B cell (primary cell): ENCODE measurements around the gene MPL. TPM values are rescaled to one million over a fixed set of nuclear protein-coding genes. Genes with fewer than 3 reads are reported as not detected.

ENCODE experiments used
- ATAC-seq: fragments of 200-7000 bp; cut with Tn5 transposase; one replicate; pipeline ENCODE4 v1.10.0; 2021; ENCODE audit warnings: low read depth, mild to moderate bottlenecking, moderate number of reproducible peaks, moderate library complexity
- CTCF ChIA-PET: fragments of 350-600 bp; sonication (Branson Sonifier 250); formaldehyde crosslinking; loops from one replicate; lab custom pipeline; 2021; ENCODE audit warnings: antibody characterized with exemption, inconsistent platforms; lab: Charles Lee
- POLR2A ChIA-PET: fragments of 350-600 bp; sonication (Branson Sonifier 250); formaldehyde crosslinking; loops from one replicate; lab custom pipeline; 2021; ENCODE audit warnings: antibody characterized with exemption; lab: Charles Lee
- DNase-seq: peaks from one replicate; pipeline ENCODE4 v3.0.0; 2013
- H2AFZ ChIP-seq: 2 replicates; pipeline ENCODE4 v1.6.1; 2012; ENCODE audit warnings: mild to moderate bottlenecking, low read depth, low read length; ENCODE audit not compliant: insufficient read depth, poor library complexity, severe bottlenecking
- H3K27ac ChIP-seq, 2 donors: 1 replicate in 1 of 2; 2 replicates in 1 of 2; pipeline ENCODE4 v1.5.1; 2012 to 2013; ENCODE audit warnings: low read length in 2 of 2, mild to moderate bottlenecking in 2 of 2, moderate library complexity in 1 of 2
- H3K27me3 ChIP-seq, 4 experiments: fragments of 200-600 bp in 1 of 4; sonication (generic) in 1 of 4; replicated peaks in 1 of 4; 1 replicate in 2 of 4; 2 replicates in 2 of 4; pipeline versions ENCODE4 v1.6.1 to v1.7.0; 2013 to 2016; ENCODE audit warnings: low read length in 3 of 4, mild to moderate bottlenecking in 2 of 4, mixed read lengths in 1 of 4, moderate library complexity in 1 of 4; ENCODE audit not compliant: insufficient read depth in 4 of 4, control insufficient read depth in 3 of 4; ENCODE audit errors: control extremely low read depth in 1 of 4
- H3K36me3 ChIP-seq, 2 experiments: replicated peaks in 1 of 2; 1 replicate in 1 of 2; 2 replicates in 1 of 2; pipeline versions ENCODE4 v1.6.1 to v1.7.1; 2013; ENCODE audit warnings: low read length in 1 of 2; ENCODE audit not compliant: insufficient read depth in 2 of 2, control insufficient read depth in 1 of 2; ENCODE audit errors: control extremely low read depth in 1 of 2, extremely low read depth in 1 of 2
- H3K4me1 ChIP-seq, 2 donors: fragments of 200-600 bp in 1 of 2; sonication (generic) in 1 of 2; 1 replicate in 1 of 2; 2 replicates in 1 of 2; pipeline versions ENCODE4 v1.5.1 to v1.6.1; 2013 to 2017; ENCODE audit warnings: low read length in 2 of 2; ENCODE audit not compliant: control insufficient read depth in 2 of 2, insufficient read depth in 2 of 2
- H3K4me2 ChIP-seq: replicated peaks from 2 replicates; pipeline ENCODE3; 2012; ENCODE audit warnings: mild to moderate bottlenecking, low read depth, low read length; ENCODE audit not compliant: poor library complexity, severe bottlenecking
- H3K4me3 ChIP-seq, 5 experiments: fragments of 200-600 bp in 1 of 5; sonication (generic) in 1 of 5; 1 replicate in 3 of 5; 2 replicates in 2 of 5; pipeline versions ENCODE4 v1.5.1 to v1.7.0; 2011 to 2016; ENCODE audit warnings: low read length in 4 of 5, mild to moderate bottlenecking in 4 of 5, low read depth in 2 of 5, control low read depth in 1 of 5, moderate library complexity in 1 of 5; ENCODE audit not compliant: insufficient read depth in 1 of 5; ENCODE audit errors: control extremely low read depth in 1 of 5, extremely low read depth in 1 of 5
- H3K79me2 ChIP-seq: fragments of 200-600 bp; sonication (generic); one replicate; pipeline ENCODE4 v1.6.0; 2016; ENCODE audit warnings: low read length; ENCODE audit not compliant: control insufficient read depth, insufficient read depth
- H3K9ac ChIP-seq: fragments of 200-600 bp; sonication (generic); 2 replicates; pipeline ENCODE4 v1.6.1; 2017; ENCODE audit warnings: mild to moderate bottlenecking, low read length, moderate library complexity
- H3K9me3 ChIP-seq, 3 donors: one replicate each; pipeline versions ENCODE4 v1.6.1 to v1.7.1; 2013; ENCODE audit warnings: low read length in 2 of 3; ENCODE audit not compliant: control insufficient read depth in 2 of 3, insufficient read depth in 1 of 3; ENCODE audit errors: control extremely low read depth in 1 of 3
- H4K20me1 ChIP-seq: 2 replicates; pipeline ENCODE4 v1.6.0; 2012; ENCODE audit warnings: mild to moderate bottlenecking, low read length; ENCODE audit not compliant: insufficient read depth, control insufficient read depth, poor library complexity, severe bottlenecking
- H3K27ac Mint-ChIP-seq: one replicate; pipeline ENCODE4 v1.8.0; 2021; ENCODE audit warnings: mixed read lengths
- H3K27me3 Mint-ChIP-seq: one replicate; pipeline ENCODE4 v1.8.0; 2021; ENCODE audit warnings: mixed read lengths
- H3K4me1 Mint-ChIP-seq: one replicate; pipeline ENCODE4 v1.8.0; 2021; ENCODE audit warnings: mixed read lengths
- H3K4me3 Mint-ChIP-seq: one replicate; pipeline ENCODE4 v1.8.0; 2021; ENCODE audit warnings: mixed read lengths
- H3K9me3 Mint-ChIP-seq: one replicate; pipeline ENCODE4 v1.8.0; 2022; ENCODE audit warnings: mixed read lengths; ENCODE audit not compliant: insufficient read depth
- EZH2 ChIP-seq: IDR thresholded peaks from 2 replicates; pipeline ENCODE4 v1.6.1; 2012; ENCODE audit warnings: borderline replicate concordance, low read depth, mild to moderate bottlenecking, moderate library complexity, low read length; ENCODE audit not compliant: insufficient read depth, poor library complexity, severe bottlenecking
- WGBS: methylation state at CpG from one replicate; pipeline ENCODE4 v1.1.5; 2013; ENCODE audit warnings: missing lambda C conversion rate; ENCODE audit not compliant: insufficient coverage; 5-methylcytosine and 5-hydroxymethylcytosine counted together
- intact Hi-C: fragments of 100-400 bp; cut with micrococcal nuclease; formaldehyde crosslinking; loops from one replicate; pipeline ENCODE4 v1.10.0; 2022
- polyA plus RNA-seq: library from polyadenylated mRNA; depleted of rRNA; stranded (reverse); fragments of >200 nt; gene quantifications from 2 replicates; pipeline ENCODE4 v1.2.3, GENCODE V29; 2012
- total RNA-seq, 2 donors: library from RNA; stranded (reverse); fragments of 120-200 nt in 1 of 2; gene quantifications; 1 replicate in 1 of 2; 2 replicates in 1 of 2; pipeline versions ENCODE4 v1.2.3 to v1.2.4, GENCODE V29; 2013 to 2022
- TF ChIP-seq, protein P1 (sequence below): fragments of 200-600 bp; IDR thresholded peaks from one replicate; pipeline ENCODE4 v1.8.0; 2022; ENCODE audit warnings: antibody characterized with exemption, mild to moderate bottlenecking

Gene MPL
- total and polyA plus RNA-seq, 2 donors (not counting 1 experiment from before 2014, with no cell fraction given) = not detected

DNA sequence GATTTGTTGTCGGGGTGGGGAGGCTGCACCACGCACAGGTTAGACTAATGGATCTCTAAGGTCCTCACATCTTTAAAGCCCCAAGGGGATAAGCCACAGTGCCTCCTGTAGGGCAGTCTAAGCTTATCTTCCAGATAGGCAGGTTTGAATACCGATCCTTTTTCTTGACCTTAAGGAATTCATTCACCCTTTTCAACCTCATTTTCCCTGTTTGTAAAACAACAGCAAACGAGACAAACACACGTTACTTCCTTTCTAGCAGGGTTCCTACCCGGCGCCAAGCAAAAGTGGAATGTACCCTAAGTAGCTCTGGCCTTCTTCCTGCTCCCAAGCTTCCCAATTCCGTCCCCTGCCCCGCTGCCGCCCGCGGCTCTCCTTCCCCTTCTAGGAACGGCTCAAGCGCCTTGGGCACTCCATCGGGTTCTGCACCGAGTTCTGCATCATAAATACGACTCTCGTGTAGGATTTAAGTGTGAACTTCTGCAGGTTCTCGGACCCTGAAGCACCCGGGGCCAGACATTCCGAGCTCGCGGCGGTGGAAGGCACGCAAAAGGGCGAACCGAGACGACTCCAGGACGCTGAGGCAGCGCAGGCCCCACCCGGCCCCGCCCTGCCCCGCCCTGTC lies 20.6 kb downstream of the MPL start:
- WGBS = 1% methylated on average over 30 of the region's 33 CpGs
- CTCF ChIA-PET = interaction anchor here (0.7 to 2.5 kb wide), 9 partner anchors 8 to 131 kb away, joined by 3 to 12 read pairs (median 4); partner anchors contain the start of gene ELOVL1

More for the DNA sequence above, 20.6 kb downstream of the MPL start:
- peak overlapping the region; percentile 81 for H3K27ac Mint-ChIP-seq
- peak overlapping the region; percentile 85 for H3K4me2 ChIP-seq
- POLR2A ChIA-PET = interaction anchor here (0.6 to 3.5 kb wide), 7 partner anchors 9 to 186 kb away, joined by 3 to 34 read pairs (median 6); partner anchors contain the start of genes CFAP57, EBNA1BP2, ELOVL1 and MED8
- peaks cover 5% of the 10 kb centered on the region for H3K79me2 ChIP-seq
- H3K9ac ChIP-seq = peak overlapping the region; percentile 76
- DNase-seq = no peak
- no peaks in the 10 kb centered on the region for H4K20me1 ChIP-seq
- no peaks in the 10 kb centered on the region for H3K27me3 ChIP-seq
- ATAC-seq = no peak
- peak overlapping the region; percentile 89 for H3K4me3 Mint-ChIP-seq
- peak overlapping the region; percentile 69 to 81 (median 73) for H3K4me3 ChIP-seq
- H3K36me3 ChIP-seq = peaks cover 0 to 13% of the 10 kb centered on the region in 2 experiments
- H3K27ac ChIP-seq = peak overlapping the region; percentile 48 to 79
- no peaks in the 10 kb centered on the region for H3K9me3 Mint-ChIP-seq
- H3K27me3 Mint-ChIP-seq = no peaks in the 10 kb centered on the region
- no peaks in the 10 kb centered on the region for H3K9me3 ChIP-seq
- H3K4me1 Mint-ChIP-seq = peaks cover 18% of the 10 kb centered on the region
- intact Hi-C loops = loop anchor here (1.0 to 5.0 kb wide), 7 partner anchors 9 to 701 kb away; partner anchors contain the start of genes ELOVL1, IPO13, MED8 and PPIH
- TF ChIP-seq, protein P1, sequence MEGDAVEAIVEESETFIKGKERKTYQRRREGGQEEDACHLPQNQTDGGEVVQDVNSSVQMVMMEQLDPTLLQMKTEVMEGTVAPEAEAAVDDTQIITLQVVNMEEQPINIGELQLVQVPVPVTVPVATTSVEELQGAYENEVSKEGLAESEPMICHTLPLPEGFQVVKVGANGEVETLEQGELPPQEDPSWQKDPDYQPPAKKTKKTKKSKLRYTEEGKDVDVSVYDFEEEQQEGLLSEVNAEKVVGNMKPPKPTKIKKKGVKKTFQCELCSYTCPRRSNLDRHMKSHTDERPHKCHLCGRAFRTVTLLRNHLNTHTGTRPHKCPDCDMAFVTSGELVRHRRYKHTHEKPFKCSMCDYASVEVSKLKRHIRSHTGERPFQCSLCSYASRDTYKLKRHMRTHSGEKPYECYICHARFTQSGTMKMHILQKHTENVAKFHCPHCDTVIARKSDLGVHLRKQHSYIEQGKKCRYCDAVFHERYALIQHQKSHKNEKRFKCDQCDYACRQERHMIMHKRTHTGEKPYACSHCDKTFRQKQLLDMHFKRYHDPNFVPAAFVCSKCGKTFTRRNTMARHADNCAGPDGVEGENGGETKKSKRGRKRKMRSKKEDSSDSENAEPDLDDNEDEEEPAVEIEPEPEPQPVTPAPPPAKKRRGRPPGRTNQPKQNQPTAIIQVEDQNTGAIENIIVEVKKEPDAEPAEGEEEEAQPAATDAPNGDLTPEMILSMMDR = peak; percentile 24
- no peak for TF ChIP-seq EZH2
- H3K4me1 ChIP-seq = peaks cover 9 to 15% of the 10 kb centered on the region in 2 donors
- H2AFZ ChIP-seq = peak overlapping the region; percentile 94
